Activated T-cell treated with anti-CD3 and anti-CD28 coated beads for 48 hours (primary cell): Measurements from ENCODE around the gene ELOVL7.
"Not testable (repeated sequence)": the region's sequence is repeated elsewhere in the genome, so short reads cannot be mapped to it uniquely, and the experiment has no call there.

Experiments used
- DNase-seq: peaks from one replicate; pipeline ENCODE4 v3.0.0-alpha.2; 2020; ENCODE audit warnings: low read depth

ELOVL7 gene

GRCh38 chr5:60715201-60715928 lies 128.7 kb downstream of the ELOVL7 start:
- DNase-seq = not testable (repeated sequence)

GRCh38 chr5:60712950-60713349 lies 131.1 kb downstream of the ELOVL7 start:
- no peak for DNase-seq

- DNase-seq = not testable (repeated sequence)
Observed at GRCh38 chr5:60711892-60712291, 132.2 kb downstream of the ELOVL7 start.

- no peak for DNase-seq
Observed at GRCh38 chr5:60710362-60710761, 133.7 kb downstream of the ELOVL7 start.

GRCh38 chr5:60705144-60705543 lies 138.9 kb downstream of the ELOVL7 start:
- DNase-seq = no peak

- DNase-seq = no peak
Observed at GRCh38 chr5:60703944-60704343, 140.1 kb downstream of the ELOVL7 start.
